Globus pallidus (tissue), 1 donor: ENCODE measurements around the gene RPS6KB1.
"Not testable (repeated sequence)": the region's sequence is repeated elsewhere in the genome, so short reads cannot be mapped to it uniquely, and the experiment has no call there.

ENCODE experiments used
- DNase-seq: peaks from one replicate; pipeline ENCODE4 v3.0.0-alpha.2; 2015; ENCODE audit warnings: low spot score

The RPS6KB1 gene

GRCh38 chr17:59940697-59941096 lies 47.8 kb downstream of the RPS6KB1 start:
- DNase-seq, result not testable (repeated sequence)

GRCh38 chr17:59941131-59941530 lies 48.2 kb downstream of the RPS6KB1 start:
- DNase-seq, result no peak

GRCh38 chr17:59946433-59946832 lies 53.5 kb downstream of the RPS6KB1 start:
- DNase-seq, result not testable (repeated sequence)

- not testable (repeated sequence) for DNase-seq
Observed at GRCh38 chr17:59947310-59947709, 54.4 kb downstream of the RPS6KB1 start.

- DNase-seq, result no peak
Observed at GRCh38 chr17:59950049-59950448, 57.1 kb downstream of the RPS6KB1 start.

GRCh38 chr17:59954856-59955255 lies 61.9 kb downstream of the RPS6KB1 start:
- no peak for DNase-seq

GRCh38 chr17:59959574-59959973 lies 66.7 kb downstream of the RPS6KB1 start:
- not testable (repeated sequence) for DNase-seq

GRCh38 chr17:59962739-59963318 lies 69.9 kb downstream of the RPS6KB1 start:
- no peak for DNase-seq

GRCh38 chr17:59963738-59964481 lies 71.0 kb downstream of the RPS6KB1 start:
- peak; percentile 61 for DNase-seq

GRCh38 chr17:59964482-59965328 lies 71.8 kb downstream of the RPS6KB1 start, which contains the start of gene RNFT1:
Gene RNFT1 (minus strand): TSS chr17:59964740. CDS start chr17:59964663, 77 bp downstream.
- peak; percentile 85 for DNase-seq

- not testable (repeated sequence) for DNase-seq
Observed at GRCh38 chr17:59971771-59972170, 78.8 kb downstream of the RPS6KB1 start.

- DNase-seq, result no peak
Observed at GRCh38 chr17:59972778-59973177, 79.9 kb downstream of the RPS6KB1 start.

GRCh38 chr17:59973483-59973882 lies 80.6 kb downstream of the RPS6KB1 start:
- not testable (repeated sequence) for DNase-seq

GRCh38 chr17:59975166-59975565 lies 82.2 kb downstream of the RPS6KB1 start:
- not testable (repeated sequence) for DNase-seq

- DNase-seq, result not testable (repeated sequence)
Observed at GRCh38 chr17:59996608-59997007, 103.7 kb downstream of the RPS6KB1 start.
